HG02623 (cell line): Measurements from ENCODE around the gene CFAP61.
A peak's percentile ranks its signal among the peaks of the same experiment; 100 is the strongest.
"Not testable (repeated sequence)": the region's sequence is repeated elsewhere in the genome, so short reads cannot be mapped to it uniquely, and the experiment has no call there.

Experiments
- ATAC-seq: cut with Tn5 transposase; IDR thresholded peaks from one replicate; pipeline ENCODE4 v1.9.1; 2021; ENCODE audit warnings: moderate library complexity; ENCODE audit not compliant: unreplicated experiment

The CFAP61 gene

DNA sequence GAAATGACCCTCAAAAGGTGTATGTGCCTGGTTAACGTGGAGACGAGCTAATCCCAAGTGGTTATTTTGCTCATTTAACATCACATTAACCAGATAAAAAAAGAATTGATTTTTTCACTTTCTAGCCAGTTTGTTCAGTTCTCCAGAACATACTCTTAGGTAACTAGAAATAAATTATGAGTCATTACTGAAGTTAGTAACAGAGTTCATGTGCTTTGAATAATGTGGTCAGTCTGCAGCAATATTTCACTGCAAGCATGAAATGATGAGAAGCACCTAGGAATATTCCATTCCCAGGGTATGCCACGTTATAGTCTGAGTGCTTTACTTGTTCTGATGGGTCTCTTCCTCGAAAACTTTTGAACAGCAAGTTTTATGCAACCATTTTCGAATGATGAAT is 177.3 kb downstream of the CFAP61 start:
- ATAC-seq, result no peak

DNA sequence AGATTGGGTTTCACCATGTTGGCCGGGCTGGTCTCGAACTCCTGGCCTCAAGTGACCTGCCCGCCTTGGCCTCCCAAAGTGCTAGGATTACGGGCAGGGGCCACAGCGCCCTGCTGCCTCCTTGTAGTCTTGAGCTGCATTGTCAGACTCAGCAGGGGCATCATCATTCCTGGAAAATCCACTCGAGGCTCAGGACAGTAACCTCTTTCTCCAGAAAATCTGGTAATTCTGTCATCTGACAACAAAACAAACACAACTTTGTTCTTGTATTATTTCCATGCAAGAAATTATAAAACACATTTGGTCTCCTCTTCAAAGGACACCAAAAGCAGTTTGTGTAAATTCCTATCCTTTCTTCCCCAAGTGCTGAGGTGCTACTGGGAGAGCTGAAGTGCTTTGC is 178.4 kb downstream of the CFAP61 start:
- ATAC-seq, result no peak

DNA sequence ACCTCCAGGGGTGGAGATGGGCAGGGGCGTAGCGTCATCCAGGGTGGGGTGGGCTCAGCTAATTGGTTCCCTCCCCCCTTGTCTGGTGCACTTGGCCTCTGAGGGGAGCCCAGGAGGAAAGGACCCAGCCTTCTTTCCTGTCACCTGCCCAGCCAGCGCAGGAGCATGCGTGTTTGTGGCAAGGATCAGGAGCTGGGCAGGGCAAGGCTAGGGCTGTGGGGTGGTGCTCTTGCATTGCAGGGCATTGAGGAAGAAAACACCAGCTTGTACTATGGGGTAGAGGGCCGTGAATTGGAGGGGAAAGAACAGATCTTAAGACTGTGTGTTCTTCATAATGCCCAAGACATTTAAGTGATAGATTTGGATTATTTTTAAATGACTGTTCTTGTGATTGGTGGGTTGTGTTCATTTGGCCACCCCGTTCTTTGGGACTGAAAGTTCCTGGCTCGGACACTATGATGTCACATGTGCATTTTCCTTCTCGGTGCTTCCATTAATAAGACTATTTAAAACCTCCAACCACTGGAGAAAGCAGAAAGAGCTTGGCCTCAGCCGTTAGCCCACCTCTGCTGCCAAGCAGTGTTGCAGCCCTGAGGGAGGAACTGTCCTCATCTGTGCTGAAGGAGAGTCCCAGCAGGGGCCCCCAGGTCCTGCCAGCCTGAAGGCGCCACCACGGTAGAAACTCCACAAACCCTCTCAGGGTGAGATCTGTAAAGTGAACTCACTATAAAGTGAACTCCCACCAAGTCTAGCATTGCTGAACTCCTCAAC is 179.4 kb downstream of the CFAP61 start:
- ATAC-seq, result no peak

DNA sequence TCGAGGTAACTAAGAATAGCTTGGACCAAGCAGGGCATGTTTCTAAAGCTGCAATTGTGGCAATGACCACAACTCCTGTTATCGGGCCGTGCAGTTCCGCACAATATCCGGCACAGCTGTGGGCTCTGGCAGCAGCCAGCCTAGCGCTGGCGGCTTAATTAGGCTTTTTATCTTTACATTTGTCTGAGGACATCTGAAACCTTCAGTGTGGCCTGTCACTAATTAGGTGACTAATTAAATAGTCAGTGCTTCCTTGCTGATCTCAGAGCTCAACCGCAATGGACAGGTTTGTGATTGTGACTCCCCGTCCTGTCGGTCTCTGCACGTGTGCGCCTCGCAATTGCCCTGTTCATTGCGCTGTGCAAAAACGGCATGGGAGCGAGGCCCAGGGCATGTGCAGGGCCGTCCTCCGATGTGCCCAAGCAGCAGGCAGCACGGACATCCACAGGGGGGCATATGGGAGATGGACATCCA is 180.7 kb downstream of the CFAP61 start:
- ATAC-seq, result no peak

DNA sequence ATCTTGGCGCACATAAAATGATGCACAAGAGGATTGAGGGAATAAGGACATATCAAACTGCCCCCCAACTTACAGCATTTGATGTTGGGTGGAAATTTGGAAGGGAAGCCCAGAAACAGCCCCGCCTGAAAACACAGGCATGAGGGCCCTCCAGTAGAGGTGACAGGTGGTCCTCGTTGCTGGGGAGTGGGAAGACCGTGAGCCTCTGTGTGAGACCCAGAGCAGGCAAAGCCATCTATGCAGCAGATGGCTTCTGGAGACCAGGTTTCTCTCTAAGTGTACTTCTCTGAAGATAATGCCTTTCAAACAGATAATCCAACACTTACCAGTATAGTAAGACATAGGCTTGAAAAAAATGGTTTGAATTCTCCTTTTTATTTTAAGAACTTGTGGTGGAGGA is 183.3 kb downstream of the CFAP61 start:
- ATAC-seq, result no peak

DNA sequence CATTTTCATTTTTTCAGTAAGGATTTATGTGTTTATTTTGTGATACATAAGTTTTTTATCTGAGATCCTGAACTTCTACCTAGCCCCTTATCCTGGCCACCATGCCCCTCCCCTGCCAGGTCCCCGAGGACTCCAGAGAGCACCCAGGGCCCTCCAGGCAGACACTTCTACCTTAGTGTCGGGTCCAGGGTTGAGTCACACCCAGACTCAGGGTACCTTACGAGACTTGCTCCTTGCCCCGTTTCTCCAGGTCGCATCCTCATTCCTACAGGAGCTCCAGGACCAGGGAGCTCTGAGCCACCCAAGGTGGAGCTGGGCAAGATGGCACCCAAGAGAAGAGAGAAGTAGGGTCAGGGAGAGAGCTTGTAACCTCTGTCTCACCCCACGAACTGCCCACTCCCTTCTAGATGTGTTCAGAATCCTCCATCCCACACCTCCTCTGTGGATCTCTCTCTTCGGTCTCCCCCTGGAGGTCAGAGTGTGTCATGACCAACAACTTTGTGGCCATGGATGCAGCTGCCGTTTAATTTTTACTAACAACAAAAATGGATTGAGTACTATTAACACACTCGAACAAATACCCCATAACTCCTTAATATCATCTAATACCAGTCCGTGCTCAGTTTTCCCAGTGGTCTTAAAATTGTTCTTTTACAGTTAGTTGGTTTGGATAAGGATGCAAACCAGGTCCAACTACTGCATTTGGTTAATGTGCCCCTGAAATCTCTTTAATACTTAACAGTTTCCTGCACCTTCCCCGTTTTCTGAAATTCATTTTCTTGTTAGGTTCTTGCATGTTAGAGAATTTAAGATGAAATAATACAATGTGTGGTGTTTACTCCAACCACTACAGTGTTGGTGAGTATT is 185.0 kb downstream of the CFAP61 start:
- peak; percentile 75 for ATAC-seq

DNA sequence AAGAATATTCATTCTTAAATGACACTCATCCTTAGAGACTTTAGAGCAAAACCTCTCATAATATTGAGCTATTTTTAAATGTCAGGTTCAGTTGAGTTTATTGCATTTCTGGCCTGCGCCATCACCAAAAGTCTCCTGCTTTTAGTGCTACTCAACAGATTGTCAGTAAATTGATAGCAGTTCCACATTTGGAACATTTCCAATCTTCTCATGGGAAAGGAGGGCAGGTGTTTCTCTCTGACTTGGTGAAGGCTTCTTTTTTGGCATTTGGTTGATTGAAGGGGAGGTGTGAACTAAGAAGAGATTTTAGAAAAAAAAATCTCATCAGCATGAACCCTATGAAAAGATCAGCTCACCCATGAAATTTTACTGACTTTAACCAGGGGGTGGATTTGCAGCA is 189.6 kb downstream of the CFAP61 start:
- no peak for ATAC-seq

DNA sequence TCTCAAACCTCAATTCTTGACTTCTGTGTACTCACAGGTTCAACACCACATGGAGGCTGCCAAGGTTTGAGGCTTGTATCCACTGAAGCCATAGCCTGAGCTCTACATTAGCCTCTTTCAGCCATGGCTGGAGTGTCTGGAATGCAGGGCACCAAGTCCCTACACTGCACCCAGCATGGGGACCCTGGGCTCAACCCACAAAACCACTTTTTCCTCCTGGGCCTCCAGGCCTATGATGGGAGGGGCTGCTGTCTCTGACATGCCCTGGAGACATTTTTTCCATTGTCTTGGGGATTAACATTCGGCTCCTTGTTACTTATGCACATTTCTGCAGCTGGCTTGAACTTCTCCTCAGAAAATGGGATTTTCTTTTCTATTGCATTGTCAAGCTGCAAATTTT is 192.1 kb downstream of the CFAP61 start:
- not testable (repeated sequence) for ATAC-seq

DNA sequence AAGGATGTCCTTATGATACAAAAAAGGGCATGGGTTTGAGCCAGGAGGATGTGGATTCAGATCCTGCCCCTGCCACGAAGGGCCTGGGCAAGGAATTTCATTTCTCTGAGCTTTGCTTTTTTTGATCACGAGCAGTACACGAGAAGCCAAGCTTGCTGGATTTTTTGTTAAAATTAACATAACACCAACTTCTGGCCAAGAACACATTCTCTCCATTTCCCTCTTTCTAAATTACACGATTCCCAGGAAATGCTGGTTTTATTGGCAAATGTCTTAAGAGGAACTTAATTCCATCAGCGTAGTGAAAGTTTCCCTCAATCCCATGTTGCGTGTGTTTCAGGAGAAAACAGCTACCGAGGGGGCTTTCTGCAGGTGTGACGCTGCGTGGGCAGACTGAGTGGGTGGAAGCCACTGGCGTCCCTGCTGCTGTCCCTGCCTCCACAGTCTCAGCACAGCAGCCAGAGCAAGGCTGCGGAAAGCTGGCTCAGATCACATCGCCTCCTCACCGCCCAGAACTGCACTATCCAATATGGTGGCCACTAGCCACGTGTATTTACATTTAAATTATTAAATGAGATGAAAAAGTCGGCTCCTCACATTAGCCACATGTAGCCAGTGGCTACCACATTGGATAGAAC is 194.8 kb downstream of the CFAP61 start:
- ATAC-seq, result no peak

DNA sequence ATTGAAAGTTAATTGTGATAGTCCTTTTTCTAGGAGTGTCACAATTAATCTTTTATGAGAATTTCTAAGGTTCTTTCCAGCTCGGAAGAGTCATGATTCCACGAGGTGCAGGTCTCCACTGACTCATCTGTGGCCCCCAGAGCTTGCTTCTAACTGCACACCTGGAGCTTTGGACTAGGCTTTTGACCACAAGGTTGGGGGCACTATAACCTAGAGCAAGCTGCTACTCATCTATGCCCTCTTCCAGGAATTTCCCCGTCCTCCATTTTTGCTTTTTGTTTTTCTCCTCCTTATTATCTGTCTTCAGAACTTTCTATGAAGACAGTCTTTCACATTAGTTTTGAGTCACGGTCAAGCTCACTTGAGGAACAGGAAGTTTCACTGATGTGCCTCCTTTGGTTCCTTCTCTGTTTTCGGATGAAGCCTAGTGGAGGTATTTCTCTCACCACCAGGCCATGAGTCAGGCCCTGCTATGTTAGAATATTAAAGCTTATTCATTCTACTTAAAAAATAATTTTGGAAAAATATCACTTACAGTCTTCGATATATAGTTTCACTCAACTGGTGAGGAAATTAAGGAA is 196.4 kb downstream of the CFAP61 start:
- no peak for ATAC-seq

DNA sequence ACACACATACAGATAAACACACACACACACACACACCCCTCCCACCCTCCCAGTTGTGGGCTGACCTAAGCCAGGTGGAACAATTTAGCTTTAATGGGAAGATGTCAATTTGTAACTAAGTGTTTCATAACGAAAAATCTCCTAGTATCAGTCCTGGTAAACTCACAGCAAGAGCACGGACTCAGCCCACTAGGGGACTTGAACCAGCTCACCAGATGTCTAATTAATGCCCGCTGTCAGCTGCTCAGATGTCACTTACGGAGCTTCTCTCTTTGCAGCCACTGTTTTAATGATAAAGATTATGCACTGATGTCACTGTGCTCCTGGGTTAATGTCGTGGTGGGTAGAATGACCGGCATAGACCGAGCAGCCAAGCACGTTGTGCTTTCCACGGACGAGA is 199.0 kb downstream of the CFAP61 start:
- no peak for ATAC-seq

DNA sequence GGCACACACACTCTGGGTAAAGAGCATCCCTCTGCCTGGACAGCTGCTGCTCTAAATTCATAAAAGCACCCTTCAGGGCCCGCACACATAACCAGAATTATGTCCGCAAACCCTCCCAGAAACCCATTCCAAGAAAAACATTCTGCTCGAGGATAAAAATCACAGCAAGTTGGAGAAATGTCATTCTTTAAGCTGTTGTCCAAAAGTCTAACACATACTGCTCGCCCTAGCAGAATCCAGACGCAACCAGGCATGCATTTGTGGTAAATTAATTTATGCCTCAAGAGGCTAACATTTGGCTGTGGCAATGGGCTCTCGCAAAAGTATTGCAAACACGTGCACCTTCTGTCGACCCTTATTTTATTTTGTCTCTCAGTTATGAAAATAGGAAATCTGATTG is 199.5 kb downstream of the CFAP61 start:
- no peak for ATAC-seq

DNA sequence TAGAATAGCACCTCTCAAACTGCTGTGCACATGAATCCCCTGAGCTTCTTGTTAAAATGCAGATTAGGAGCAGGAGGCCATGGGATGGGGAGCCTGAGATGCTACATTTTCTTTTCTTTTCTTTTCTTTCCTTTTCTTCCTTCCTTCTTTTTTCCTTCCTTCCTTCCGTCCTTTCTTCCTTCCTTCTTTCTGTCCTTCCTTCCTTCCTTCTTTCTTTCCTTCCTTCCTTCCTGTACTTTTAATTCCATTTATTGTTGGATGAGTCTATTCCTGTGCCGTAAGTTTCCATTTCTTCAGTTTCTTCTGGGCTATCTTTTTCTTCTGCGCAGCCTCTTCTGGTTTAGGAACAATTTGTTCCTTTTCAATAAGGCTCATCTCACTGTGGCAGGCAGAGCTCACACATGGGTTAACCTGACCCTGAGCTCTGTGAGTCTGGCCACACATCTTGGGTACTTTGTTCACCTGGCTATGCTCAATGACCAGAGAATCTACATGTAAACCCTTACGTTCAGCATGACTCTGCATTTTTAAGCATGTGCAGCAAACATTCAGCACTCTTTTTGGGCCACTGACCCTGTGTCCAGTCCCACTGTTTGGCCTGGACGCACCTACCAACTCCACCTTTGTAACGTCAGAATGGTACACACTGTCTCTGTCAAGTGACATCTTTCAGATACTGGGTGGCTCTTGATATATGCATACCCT is 200.9 kb downstream of the CFAP61 start:
- no peak for ATAC-seq

DNA sequence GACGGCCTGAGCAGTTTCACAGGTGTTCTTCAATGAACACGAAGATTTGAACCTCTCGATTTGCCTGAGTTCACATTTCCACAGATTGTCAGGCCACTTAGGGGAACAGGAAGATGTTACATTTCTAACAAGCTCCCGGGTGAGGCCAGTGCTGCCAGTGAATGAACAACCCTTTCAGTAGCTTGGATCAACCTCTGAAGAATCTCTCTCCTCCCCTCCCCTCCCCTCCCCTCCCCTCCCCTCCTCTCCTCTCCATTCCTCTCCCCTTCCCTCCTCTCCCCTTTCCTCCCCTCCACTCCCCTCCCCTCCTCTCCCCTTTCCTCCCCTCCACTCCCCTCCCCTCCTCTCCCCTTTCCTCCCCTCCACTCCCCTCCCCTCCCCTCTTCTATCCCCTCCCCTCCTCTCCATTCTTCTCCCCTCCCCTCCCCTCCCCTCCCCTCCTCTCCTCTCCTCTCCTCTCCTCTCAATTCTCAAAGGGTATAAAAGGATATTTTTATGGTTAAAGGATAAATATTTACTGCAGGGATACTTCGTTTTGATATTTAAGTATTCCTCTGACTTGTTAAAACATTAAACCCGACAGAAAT is 201.5 kb downstream of the CFAP61 start:
- ATAC-seq, result no peak

DNA sequence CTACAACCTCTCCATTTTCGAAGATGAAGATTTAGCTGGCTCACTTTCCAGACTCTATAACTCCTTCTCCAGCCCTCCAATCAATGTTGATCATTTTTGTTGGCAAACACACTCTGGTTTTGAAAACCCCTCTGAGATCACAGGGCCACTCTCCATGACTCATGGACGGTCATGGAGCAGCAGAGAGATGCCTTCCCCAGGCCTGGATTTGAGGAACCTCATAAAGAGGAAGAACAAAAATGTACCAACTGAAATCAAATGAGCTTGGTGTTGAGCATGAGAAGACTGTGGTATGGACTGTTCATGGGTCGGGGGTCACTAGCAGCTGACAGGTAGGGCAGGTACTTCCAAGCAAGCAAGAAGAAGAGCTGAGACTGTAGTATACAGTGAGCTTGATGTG is 202.8 kb downstream of the CFAP61 start:
- ATAC-seq, result no peak

DNA sequence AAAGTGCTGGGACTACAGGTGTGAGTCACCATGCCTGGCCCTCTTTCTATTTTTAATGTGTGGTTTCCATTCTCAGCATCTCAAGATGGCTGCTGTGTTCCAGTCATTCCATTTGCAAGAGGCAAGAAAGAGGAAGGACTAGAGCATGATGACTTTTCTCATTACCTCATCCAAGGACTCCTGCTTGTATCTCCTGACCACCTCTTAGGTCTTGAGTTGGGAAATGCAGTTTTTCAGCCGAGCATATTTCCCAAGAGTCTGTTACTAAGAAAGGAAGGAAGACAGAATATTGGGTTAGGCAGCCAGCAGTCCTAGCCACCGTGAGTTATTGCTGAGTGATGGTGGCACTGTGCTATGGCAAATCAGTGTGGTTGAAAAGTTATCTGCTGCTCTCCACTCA is 207.2 kb downstream of the CFAP61 start:
- no peak for ATAC-seq

DNA sequence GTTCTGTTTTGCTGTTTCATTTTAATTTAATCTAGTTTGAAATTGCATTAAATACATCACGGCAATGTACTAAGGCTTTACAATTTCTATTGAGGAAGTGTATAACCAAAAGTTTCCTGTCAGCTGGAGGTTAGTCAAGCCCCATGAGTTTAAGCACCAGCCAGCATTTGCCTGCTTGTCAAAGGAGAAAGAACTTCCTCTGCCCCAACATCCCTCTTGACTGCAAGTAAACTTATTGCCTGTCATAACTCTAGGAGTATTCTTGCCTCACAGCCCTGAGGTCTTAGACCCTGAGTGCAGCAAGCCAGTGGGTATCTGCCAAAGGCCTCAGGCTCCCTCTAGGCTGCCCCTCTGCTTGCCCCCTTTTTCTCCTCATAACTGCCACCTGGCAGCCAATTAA is 208.8 kb downstream of the CFAP61 start:
- no peak for ATAC-seq

DNA sequence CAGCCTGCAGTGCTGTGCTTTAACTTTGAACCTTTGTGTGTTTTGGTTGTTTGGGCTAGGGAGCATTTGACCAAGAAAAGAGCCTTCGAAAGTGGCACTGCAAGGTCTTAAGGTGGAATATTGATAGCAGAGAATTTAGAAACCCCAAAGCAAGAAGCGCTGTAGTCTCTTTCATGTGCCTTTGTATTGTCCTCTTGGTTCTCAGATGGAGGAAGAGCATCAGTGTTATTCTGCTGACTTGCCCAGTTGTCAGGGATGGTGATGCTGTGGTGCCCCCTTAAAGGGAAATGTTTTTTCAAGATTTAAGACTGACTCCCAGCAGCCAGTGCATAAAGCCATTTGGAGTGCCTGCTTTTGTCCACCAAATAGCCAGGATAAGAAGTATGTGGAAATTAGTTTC is 212.9 kb downstream of the CFAP61 start:
- ATAC-seq, result no peak

DNA sequence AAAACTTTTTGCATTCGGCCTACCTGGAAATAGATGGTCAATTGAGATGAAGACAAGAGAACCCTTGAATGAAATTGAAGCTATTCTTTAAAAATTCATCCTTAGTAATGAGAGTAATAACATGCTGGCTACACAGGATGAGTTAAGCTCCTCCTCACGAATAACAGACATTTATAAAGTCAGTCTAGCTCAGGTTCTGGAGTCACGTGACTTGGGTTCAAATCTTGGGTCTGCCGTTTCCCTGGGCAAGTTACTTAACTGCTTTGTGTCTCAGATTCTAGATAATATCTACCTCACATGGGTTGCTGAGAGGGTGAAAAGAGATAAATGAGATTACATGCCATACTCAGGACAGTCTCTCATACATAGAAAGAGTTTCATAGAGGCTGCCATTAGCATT is 214.2 kb downstream of the CFAP61 start:
- no peak for ATAC-seq

DNA sequence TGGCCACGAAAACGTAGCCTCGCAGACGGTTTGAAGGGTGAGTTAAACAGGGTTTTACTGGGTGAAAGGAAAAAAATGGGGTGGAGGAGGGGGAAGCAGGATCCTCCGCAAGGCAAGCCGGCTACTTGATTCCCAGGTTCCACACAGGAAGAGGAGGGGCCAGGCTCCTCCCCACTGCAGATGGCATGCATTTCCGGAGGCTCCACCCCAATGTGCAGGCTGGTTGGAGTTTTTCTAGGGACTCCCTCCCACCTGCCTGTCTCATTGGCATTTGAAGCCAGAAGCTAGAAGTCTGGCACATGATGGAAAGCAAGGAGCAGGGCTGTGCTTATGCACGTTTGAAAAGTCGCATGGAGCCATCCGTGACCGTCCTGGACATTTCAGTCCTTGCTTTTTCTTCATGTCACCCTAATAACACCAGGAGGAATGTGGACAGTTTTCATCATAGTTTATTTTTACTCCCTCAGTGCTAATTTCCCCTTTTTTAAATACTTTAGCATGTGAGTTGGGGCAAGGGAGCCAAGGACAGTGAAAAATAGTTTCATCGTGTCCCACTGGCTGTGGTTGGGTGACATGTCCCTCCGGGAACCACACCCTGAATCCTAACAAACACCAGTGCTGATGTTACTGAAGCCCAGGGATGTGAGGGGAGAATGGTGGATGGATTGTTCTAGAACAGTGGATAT is 215.5 kb downstream of the CFAP61 start:
- ATAC-seq, result no peak
